GM21825 (cell line): ENCODE results near the gene LSM14A.

Experiments used
- ATAC-seq: cut with Tn5 transposase; IDR thresholded peaks from one replicate; pipeline ENCODE4 v1.9.1; 2021; ENCODE audit warnings: mild to moderate bottlenecking, moderate library complexity; ENCODE audit not compliant: unreplicated experiment

LSM14A gene

GRCh38 chr19:34278783-34279182, 106.5 kb downstream of the LSM14A start:
- no peak for ATAC-seq
